Lower leg skin (tissue), 4 donors: Measurements from ENCODE around the gene TRAM2. TPM values are rescaled to one million over a fixed set of nuclear protein-coding genes. Genes with fewer than 3 reads are reported as not detected.

ENCODE experiments used
- DNase-seq, 2 donors: peaks; one replicate each; pipeline ENCODE4 v3.0.0-alpha.2; 2019; ENCODE audit warnings: low spot score in 2 of 2
- H3K4me3 ChIP-seq: fragments of 200-600 bp; sonication (generic); 2 replicates; pipeline ENCODE4 v1.5.1; 2017; ENCODE audit warnings: mild to moderate bottlenecking, low read depth; ENCODE audit not compliant: poor library complexity, severe bottlenecking
- POLR2A ChIP-seq, 2 donors: fragments of 450-650 bp; IDR thresholded peaks; one replicate each; pipeline ENCODE4 v1.6.1; 2016 to 2017; ENCODE audit warnings: antibody characterized with exemption in 2 of 2, mild to moderate bottlenecking in 1 of 2, moderate library complexity in 1 of 2
- WGBS, 2 donors: methylation state at CpG; one replicate each; pipeline ENCODE4 v1.1.5; 2018; 5-methylcytosine and 5-hydroxymethylcytosine counted together
- intact Hi-C: fragments of 100-400 bp; cut with DNase I; formaldehyde crosslinking; loops from one replicate; pipeline ENCODE4 v1.15.0; 2023; ENCODE audit warnings: low total_unique reads
- total RNA-seq, 4 donors: library from RNA; depleted of rRNA; stranded (reverse); fragments of >200 nt; gene quantifications; one replicate each; pipeline ENCODE4 v1.1.0, GENCODE V29; 2016
- TF ChIP-seq, protein P1 (sequence below), 3 donors: fragments of 450-650 bp; IDR thresholded peaks; one replicate each; pipeline ENCODE4 v1.5.1; 2016; ENCODE audit warnings: antibody characterized with exemption in 3 of 3, mild to moderate bottlenecking in 3 of 3, moderate library complexity in 2 of 3

The TRAM2 gene
- total RNA-seq, 4 donors from 2014 or later, result 3.7 to 11.5 (median 7.0) TPM

DNA sequence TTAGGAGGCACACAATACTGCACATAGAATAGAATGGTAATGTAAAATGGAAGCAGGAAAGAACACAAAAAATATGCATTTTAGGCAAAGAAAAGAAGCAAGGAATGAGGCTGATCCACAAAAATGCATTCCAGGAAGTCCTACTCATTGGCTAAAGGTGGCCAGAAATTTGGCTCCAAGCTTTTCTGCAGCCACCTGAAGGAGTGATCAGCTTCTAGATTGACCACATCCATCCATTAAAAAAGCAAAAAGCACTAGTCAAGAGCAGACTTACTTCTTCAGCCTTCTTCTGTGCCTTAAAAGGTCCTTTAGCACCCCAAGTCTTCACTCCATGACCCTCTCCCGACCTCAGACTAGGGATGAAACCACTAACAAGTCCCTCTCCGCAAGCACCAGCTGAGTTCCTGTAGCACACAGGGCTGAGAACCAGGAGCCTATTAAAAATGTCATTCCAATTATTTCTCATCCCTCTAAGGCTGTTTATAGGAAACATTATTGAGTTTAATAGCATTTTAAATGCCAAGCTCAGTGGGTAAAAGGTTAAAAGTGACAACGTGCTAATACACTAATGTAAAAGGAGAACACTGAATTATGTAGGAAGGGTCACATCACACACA is 36.5 kb downstream of the TRAM2 start:
- WGBS, 2 donors, result 70 to 75% methylated on average over 3 of the region's 3 CpGs
- intact Hi-C loops, result no loop called here
- no peak for TF ChIP-seq POLR2A (IDR thresholded peaks at IDR 0.05)
- TF ChIP-seq, protein P1, sequence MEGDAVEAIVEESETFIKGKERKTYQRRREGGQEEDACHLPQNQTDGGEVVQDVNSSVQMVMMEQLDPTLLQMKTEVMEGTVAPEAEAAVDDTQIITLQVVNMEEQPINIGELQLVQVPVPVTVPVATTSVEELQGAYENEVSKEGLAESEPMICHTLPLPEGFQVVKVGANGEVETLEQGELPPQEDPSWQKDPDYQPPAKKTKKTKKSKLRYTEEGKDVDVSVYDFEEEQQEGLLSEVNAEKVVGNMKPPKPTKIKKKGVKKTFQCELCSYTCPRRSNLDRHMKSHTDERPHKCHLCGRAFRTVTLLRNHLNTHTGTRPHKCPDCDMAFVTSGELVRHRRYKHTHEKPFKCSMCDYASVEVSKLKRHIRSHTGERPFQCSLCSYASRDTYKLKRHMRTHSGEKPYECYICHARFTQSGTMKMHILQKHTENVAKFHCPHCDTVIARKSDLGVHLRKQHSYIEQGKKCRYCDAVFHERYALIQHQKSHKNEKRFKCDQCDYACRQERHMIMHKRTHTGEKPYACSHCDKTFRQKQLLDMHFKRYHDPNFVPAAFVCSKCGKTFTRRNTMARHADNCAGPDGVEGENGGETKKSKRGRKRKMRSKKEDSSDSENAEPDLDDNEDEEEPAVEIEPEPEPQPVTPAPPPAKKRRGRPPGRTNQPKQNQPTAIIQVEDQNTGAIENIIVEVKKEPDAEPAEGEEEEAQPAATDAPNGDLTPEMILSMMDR (IDR thresholded peaks at IDR 0.05), result no peak
- peak in 1 of 2 donors; percentile 13 for DNase-seq
- no peak overlapping the region for H3K4me3 ChIP-seq

DNA sequence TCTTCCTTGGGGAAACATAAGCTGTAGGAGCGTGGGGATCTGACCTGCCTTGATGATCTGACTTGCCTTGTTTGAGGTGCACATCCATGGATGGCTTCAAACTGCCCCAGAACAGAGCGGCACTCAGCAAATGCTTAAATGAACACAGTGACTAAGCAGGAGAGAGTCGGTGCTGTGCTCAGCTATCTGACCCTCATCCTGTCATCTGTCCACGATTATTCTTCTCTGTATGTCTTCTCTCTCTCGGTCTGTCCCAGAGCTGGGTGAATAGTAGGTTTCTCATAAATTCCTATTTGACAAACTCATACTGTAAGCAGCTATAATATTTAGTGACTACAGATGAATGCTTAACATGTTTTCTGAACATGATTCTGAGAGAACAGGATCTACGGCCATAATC is 37.3 kb downstream of the TRAM2 start:
- intact Hi-C loops, result no loop called here
- 57 to 82% methylated on average over 6 of the region's 6 CpGs for WGBS, 2 donors
- TF ChIP-seq POLR2A (IDR thresholded peaks at IDR 0.05), result no peak
- TF ChIP-seq, protein P1 (IDR thresholded peaks at IDR 0.05), result no peak
- no peak overlapping the region for H3K4me3 ChIP-seq
- no peak for DNase-seq

DNA sequence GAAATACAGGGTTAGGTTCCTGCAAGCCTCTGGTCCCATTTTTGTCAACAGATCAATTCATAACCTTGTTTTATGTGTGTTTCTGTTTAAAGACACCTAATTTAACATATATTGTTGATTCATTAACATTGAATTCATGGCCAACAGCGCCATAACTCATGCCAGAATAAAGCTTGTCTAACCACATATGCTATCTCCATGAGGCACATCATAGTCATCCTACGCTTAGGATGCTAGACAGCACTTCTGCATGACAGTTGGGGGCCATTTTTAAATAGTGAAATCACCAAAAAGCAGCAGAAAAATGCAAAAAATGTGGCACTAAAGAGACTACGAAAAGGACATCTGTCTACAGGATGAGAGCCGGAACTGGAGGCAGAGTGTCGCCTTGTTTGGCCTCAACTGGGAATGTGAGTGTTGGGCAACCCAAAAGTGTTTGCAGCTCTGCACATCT is 37.9 kb downstream of the TRAM2 start:
- intact Hi-C loops, result no loop called here
- peak in 1 of 2 donors; percentile 67 for DNase-seq
- TF ChIP-seq POLR2A (IDR thresholded peaks at IDR 0.05), result no peak
- TF ChIP-seq, protein P1 (IDR thresholded peaks at IDR 0.05), result no peak

DNA sequence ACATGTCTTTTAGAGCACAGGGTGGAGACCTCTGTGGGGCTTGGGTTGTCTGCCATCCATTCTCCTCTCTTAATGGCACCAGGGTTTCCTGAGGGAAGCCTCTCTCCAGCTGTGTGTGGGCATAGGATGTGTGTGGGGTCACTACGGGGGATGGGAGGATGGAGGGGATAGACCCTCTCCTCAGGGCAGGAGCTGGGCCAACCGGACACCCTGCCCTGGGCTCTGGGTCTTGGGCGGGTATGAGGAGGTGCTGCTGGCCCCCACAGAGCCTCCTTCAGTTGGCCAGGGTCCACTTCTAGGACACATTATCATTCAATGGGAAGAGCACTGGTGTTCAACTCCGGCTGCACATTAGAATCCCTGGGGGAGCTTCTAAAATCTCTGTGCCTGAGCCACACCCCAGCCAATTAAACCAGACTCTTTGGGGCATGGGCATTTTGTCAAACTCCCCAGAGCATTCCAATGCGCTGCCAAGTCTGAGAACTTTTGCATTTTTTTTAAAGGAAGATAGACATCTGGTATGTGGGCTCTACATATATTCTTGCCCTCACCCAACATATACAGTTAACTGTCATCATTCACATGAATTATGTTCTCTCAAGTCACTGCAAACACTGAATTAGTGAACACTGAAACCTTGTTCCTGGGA is 38.5 kb downstream of the TRAM2 start:
- WGBS, 2 donors, result 19 to 57% methylated on average over 5 of the region's 5 CpGs
- DNase-seq, result peak in 1 of 2 donors; percentile 67
- TF ChIP-seq, protein P1 (IDR thresholded peaks at IDR 0.05), result no peak
- no peak for TF ChIP-seq POLR2A (IDR thresholded peaks at IDR 0.05)
- intact Hi-C loops, result no loop called here
- H3K4me3 ChIP-seq, result no peak overlapping the region

More for the DNA sequence above, 37.9 kb downstream of the TRAM2 start:
- no peak overlapping the region for H3K4me3 ChIP-seq
- 63 to 75% methylated on average over 5 of the region's 5 CpGs for WGBS, 2 donors

DNA sequence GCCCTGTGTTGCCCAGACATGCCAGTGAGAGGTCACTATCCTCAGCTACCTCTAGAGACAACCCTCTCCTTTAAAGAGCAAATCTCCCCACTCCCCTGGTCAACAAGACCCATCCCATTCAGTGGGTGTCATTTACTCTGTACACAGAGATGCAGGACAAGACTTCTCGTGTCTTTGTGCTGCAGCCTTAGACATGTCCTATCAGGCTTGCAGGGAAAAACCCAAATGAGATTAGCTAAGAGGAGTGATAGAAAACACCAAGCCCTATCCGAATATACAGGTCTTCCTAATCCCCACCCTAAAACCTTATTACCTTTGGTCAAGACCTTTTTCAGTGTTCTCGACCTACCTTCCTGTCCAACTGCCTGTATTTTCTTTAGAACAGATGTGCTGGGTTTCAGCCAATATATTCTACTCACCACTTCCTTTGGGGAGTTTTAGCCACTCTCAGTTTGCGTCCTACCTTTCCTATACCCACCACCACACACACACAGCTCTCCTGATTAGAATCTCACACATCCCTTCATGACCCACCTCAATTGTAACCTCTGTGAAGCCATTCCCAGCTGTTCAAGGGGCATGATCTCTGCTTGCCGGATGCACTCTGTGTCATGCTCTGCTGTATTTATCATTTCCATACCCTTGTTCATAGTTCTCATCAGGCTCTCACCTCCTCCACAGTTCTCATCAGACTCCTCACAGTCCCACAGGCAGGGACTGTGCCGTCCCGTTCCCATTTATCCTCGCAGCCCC is 39.7 kb downstream of the TRAM2 start:
- 59 to 65% methylated on average over 8 of the region's 8 CpGs for WGBS, 2 donors
- intact Hi-C loops, result no loop called here
- no peak for DNase-seq
- TF ChIP-seq, protein P1 (IDR thresholded peaks at IDR 0.05), result no peak
- no peak for TF ChIP-seq POLR2A (IDR thresholded peaks at IDR 0.05)
- H3K4me3 ChIP-seq, result no peak overlapping the region
